Endothelial cell of umbilical vein (primary cell): ENCODE measurements around the gene GOLGA6A. TPM values are rescaled to one million over a fixed set of nuclear protein-coding genes. Genes with fewer than 3 reads are reported as not detected.

Experiments
- BruUV-seq: library from RNA; stranded (reverse); fragments of 400-500 nt; replicated peaks from 2 replicates; lab custom pipeline; 2021; lab: Mats Ljungman, UMichigan
- CTCF ChIA-PET: fragments of 300-600, 350-600 bp; sonication (Branson Sonifier 250); formaldehyde crosslinking; loops from one replicate; lab custom pipeline; 2021; ENCODE audit warnings: antibody characterized with exemption, inconsistent platforms; lab: Charles Lee
- POLR2A ChIA-PET: fragments of 300-600, 350-600 bp; sonication (Branson Sonifier 250); formaldehyde crosslinking; loops from one replicate; lab custom pipeline; 2021; ENCODE audit warnings: antibody characterized with exemption, inconsistent platforms; lab: Charles Lee
- DNase-seq: peaks from one replicate; pipeline ENCODE4 v3.0.0-alpha.2; 2011; ENCODE audit warnings: low read depth, low spot score
- FAIRE-seq: peaks from 2 replicates; lab custom pipeline; 2011; peaks lifted over from hg19 to GRCh38; lab: Jason Lieb, UNC
- H2AFZ ChIP-seq: 2 replicates; pipeline ENCODE4 v1.6.0; 2012; ENCODE audit warnings: low read depth, low read length, control low read depth, inconsistent platforms
- H3K27ac ChIP-seq: 2 replicates; pipeline ENCODE4 v1.5.1; 2011; ENCODE audit warnings: low read depth, mild to moderate bottlenecking, control low read depth, low read length, moderate library complexity; ENCODE audit not compliant: insufficient read depth
- H3K27me3 ChIP-seq, 2 experiments: 2 replicates each; pipeline versions ENCODE4 v1.6.0 to v1.6.1; 2011; ENCODE audit warnings: low read length in 2 of 2, mixed read lengths in 1 of 2; ENCODE audit not compliant: control insufficient read depth in 2 of 2, insufficient read depth in 2 of 2
- H3K36me3 ChIP-seq, 2 experiments: 2 replicates in 1 of 2; 3 replicates in 1 of 2; pipeline ENCODE4 v1.5.1; 2011; ENCODE audit warnings: low read length in 2 of 2, mild to moderate bottlenecking in 1 of 2, moderate library complexity in 1 of 2; ENCODE audit not compliant: control insufficient read depth in 2 of 2, insufficient read depth in 2 of 2; ENCODE audit errors: extremely low read depth in 1 of 2
- H3K4me1 ChIP-seq: 3 replicates; pipeline ENCODE4 v1.5.1; 2011; ENCODE audit warnings: mild to moderate bottlenecking, low read length; ENCODE audit not compliant: control insufficient read depth, insufficient read depth; ENCODE audit errors: extremely low read depth
- H3K4me2 ChIP-seq: 2 replicates; pipeline ENCODE4 v1.6.1; 2011; ENCODE audit warnings: low read length, control low read depth, mixed read lengths; ENCODE audit not compliant: insufficient read depth
- H3K4me3 ChIP-seq, 3 experiments: fragments of 200-600 bp in 1 of 3; sonication (generic), shearing (Covaris generic) in 1 of 3; replicated peaks in 1 of 3; 2 replicates each; pipeline ENCODE4 v1.5.1; 2011 to 2016; ENCODE audit warnings: control low read depth in 3 of 3, low read length in 3 of 3, mild to moderate bottlenecking in 2 of 3, inconsistent platforms in 1 of 3, low read depth in 1 of 3, moderate library complexity in 1 of 3; ENCODE audit not compliant: insufficient read depth in 1 of 3
- H3K79me2 ChIP-seq: 2 replicates; pipeline ENCODE4 v1.6.0; 2012; ENCODE audit warnings: low read length, inconsistent platforms; ENCODE audit not compliant: control insufficient read depth, insufficient read depth
- H3K9ac ChIP-seq: replicated peaks from 2 replicates; pipeline ENCODE3; 2011; ENCODE audit warnings: low read length, control low read depth; ENCODE audit not compliant: insufficient read depth; ENCODE audit errors: extremely low read depth
- H3K9me1 ChIP-seq: replicated peaks from 3 replicates; pipeline ENCODE4 v1.6.0; 2011; ENCODE audit warnings: mild to moderate bottlenecking, low read length; ENCODE audit not compliant: control insufficient read depth, insufficient read depth; ENCODE audit errors: extremely low read depth
- H3K9me3 ChIP-seq: replicated peaks from 2 replicates; pipeline ENCODE4 v1.5.1; 2012; ENCODE audit warnings: low read length, inconsistent platforms; ENCODE audit not compliant: control insufficient read depth, insufficient read depth
- H4K20me1 ChIP-seq: replicated peaks from 2 replicates; pipeline ENCODE3; 2011; ENCODE audit warnings: mild to moderate bottlenecking, low read length; ENCODE audit not compliant: control insufficient read depth, insufficient read depth; ENCODE audit errors: extremely low read depth
- CTCF ChIP-seq, 2 donors: IDR thresholded peaks; 1 replicate in 1 of 2; 2 replicates in 1 of 2; pipeline ENCODE4 v1.5.1; 2011; ENCODE audit warnings: low read length in 2 of 2, mild to moderate bottlenecking in 2 of 2, moderate library complexity in 2 of 2, control low read depth in 1 of 2, inconsistent platforms in 1 of 2, low read depth in 1 of 2; ENCODE audit not compliant: insufficient read depth in 1 of 2; ENCODE audit errors: extremely low read depth in 1 of 2
- EZH2 ChIP-seq: IDR thresholded peaks from 2 replicates; pipeline ENCODE4 v1.6.1; 2012; ENCODE audit warnings: borderline replicate concordance, low read depth, mild to moderate bottlenecking, moderate library complexity, low read length, inconsistent platforms; ENCODE audit not compliant: severe bottlenecking
- FOS ChIP-seq: IDR thresholded peaks from 2 replicates; pipeline ENCODE4 v1.6.1; 2011; ENCODE audit warnings: mild to moderate bottlenecking, low read length, moderate library complexity, borderline replicate concordance; ENCODE audit not compliant: insufficient read depth
- GATA2 ChIP-seq: IDR thresholded peaks from 2 replicates; pipeline ENCODE4 v1.7.0; 2011; ENCODE audit warnings: low read depth, mild to moderate bottlenecking, moderate library complexity, mixed read lengths, low read length; ENCODE audit not compliant: insufficient read length, insufficient read depth
- JUN ChIP-seq: IDR thresholded peaks from 2 replicates; pipeline ENCODE4 v1.6.1; 2011; ENCODE audit warnings: borderline replicate concordance, low read depth; ENCODE audit not compliant: insufficient read length, insufficient read depth
- MYC ChIP-seq: IDR thresholded peaks from one replicate; pipeline ENCODE4 v1.6.1; 2011; ENCODE audit warnings: mild to moderate bottlenecking, low read depth, low read length
- POLR2A ChIP-seq: IDR thresholded peaks from 2 replicates; pipeline ENCODE4 v1.6.1; 2012; ENCODE audit warnings: low read depth, mild to moderate bottlenecking, control low read depth, low read length
- POLR2AphosphoS5 ChIP-seq: IDR thresholded peaks from 2 replicates; pipeline ENCODE4 v1.6.1; 2012; ENCODE audit warnings: low read depth, mild to moderate bottlenecking, control low read depth, low read length, moderate library complexity; ENCODE audit not compliant: insufficient read depth
- dilution Hi-C: fragments of 300-500 bp; cut with MboI; formaldehyde crosslinking; loops from one replicate; pipeline ENCODE4 v1.15.0; 2019; ENCODE audit warnings: low sequenced_read_pairs; ENCODE audit not compliant: extremely low pct_ligation_motif_present
- intact Hi-C: fragments of 100-400 bp; cut with micrococcal nuclease; formaldehyde crosslinking; loops from one replicate; pipeline ENCODE4 v1.10.0; 2022
- polyA plus RNA-seq, 4 experiments: library from polyadenylated mRNA; depleted of rRNA in 3 of 4; stranded (reverse) in 3 of 4; unstranded in 1 of 4; fragments of >200 nt; gene quantifications; 2 replicates each; pipeline versions ENCODE4 v1.2.1 to v1.2.3, GENCODE V29; 2011 to 2012; ENCODE audit warnings: missing spikeins in 1 of 4
- total RNA-seq: library from RNA; stranded (reverse); gene quantifications from 2 replicates; pipeline ENCODE4 v1.2.3, GENCODE V29; 2021
- TF ChIP-seq, protein P1 (sequence below): IDR thresholded peaks from 2 replicates; pipeline ENCODE4 v1.6.1; 2011; ENCODE audit not compliant: insufficient read depth, insufficient read length

The GOLGA6A gene
- total and polyA plus RNA-seq, 2 donors (not counting 3 experiments of a cell fraction or from before 2014, with no cell fraction given), result not detected

GRCh38 chr15:74109713-74110112 lies 27.4 kb upstream of the GOLGA6A start:
- no peak overlapping the region for H3K4me2 ChIP-seq
- no TSS peak for BruUV-seq
- intact Hi-C loops, result no loop called here
- POLR2A ChIA-PET, result no interaction called here
- no peaks in the 10 kb centered on the region for H3K9me3 ChIP-seq
- no peak overlapping the region for H3K27ac ChIP-seq
- no peaks in the 10 kb centered on the region for H3K4me1 ChIP-seq
- no peak overlapping the region for H2AFZ ChIP-seq
- CTCF ChIA-PET, result no interaction called here
- no peaks in the 10 kb centered on the region for H3K27me3 ChIP-seq
- no peaks in the 10 kb centered on the region for H3K79me2 ChIP-seq
- DNase-seq, result no peak
- H3K9me1 ChIP-seq, result no peaks in the 10 kb centered on the region
- no peak overlapping the region for H3K4me3 ChIP-seq
- TF ChIP-seq, protein P1, sequence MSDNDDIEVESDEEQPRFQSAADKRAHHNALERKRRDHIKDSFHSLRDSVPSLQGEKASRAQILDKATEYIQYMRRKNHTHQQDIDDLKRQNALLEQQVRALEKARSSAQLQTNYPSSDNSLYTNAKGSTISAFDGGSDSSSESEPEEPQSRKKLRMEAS, result no peak
- TF ChIP-seq MYC (no peak), EZH2 (no peak), CTCF (IDR thresholded peaks at IDR 0.05; ENCODE audit: extremely low read depth in 1 of 2, insufficient read depth in 1 of 2, low read depth in 1 of 2, low read length in 2 of 2) (no peak), POLR2AphosphoS5 (no peak), JUN (no peak), POLR2A (no peak), FOS (no peak), GATA2 (no peak)
- no peaks in the 10 kb centered on the region for H3K36me3 ChIP-seq
- H3K9ac ChIP-seq, result no peak overlapping the region
- no peak for FAIRE-seq
- no peaks in the 10 kb centered on the region for H4K20me1 ChIP-seq
- dilution Hi-C loops, result no loop called here
